ENCODE results near the gene GRID1. TPM values are rescaled to one million over a fixed set of nuclear protein-coding genes. Genes with fewer than 3 reads are reported as not detected.
A peak's percentile ranks its signal among the peaks of the same experiment; 100 is the strongest.

GRID1 gene
- total RNA-seq, 1 donor from 2014 or later = 0.68 TPM

GRCh38 chr10:86265236-86265894 lies 101.2 kb downstream of the GRID1 start:
- no peak for ATAC-seq

- no peak for ATAC-seq
Measured at GRCh38 chr10:86264481-86265231, 101.9 kb downstream of the GRID1 start.

- no peak for ATAC-seq
Measured at GRCh38 chr10:86263907-86264306, 102.7 kb downstream of the GRID1 start.

GRCh38 chr10:86263209-86263608 lies 103.4 kb downstream of the GRID1 start:
- ATAC-seq = no peak

- no peak for ATAC-seq
Measured at GRCh38 chr10:86262688-86263181, 103.9 kb downstream of the GRID1 start.

- peak; percentile 80 for ATAC-seq
Measured at GRCh38 chr10:86261941-86262687, 104.5 kb downstream of the GRID1 start.

GRCh38 chr10:86261470-86261869 lies 105.1 kb downstream of the GRID1 start:
- no peak for ATAC-seq

- no peak for ATAC-seq
Measured at GRCh38 chr10:86260564-86260963, 106.0 kb downstream of the GRID1 start.

- no peak for ATAC-seq
Measured at GRCh38 chr10:86259901-86260562, 106.6 kb downstream of the GRID1 start.

GRCh38 chr10:86258941-86259340 lies 107.7 kb downstream of the GRID1 start:
- no peak for ATAC-seq

GRCh38 chr10:86258499-86258898 lies 108.1 kb downstream of the GRID1 start:
- no peak for ATAC-seq

GRCh38 chr10:86257683-86258082 lies 108.9 kb downstream of the GRID1 start:
- ATAC-seq = no peak

- no peak for ATAC-seq
Measured at GRCh38 chr10:86256690-86257315, 109.8 kb downstream of the GRID1 start.

- no peak for ATAC-seq
Measured at GRCh38 chr10:86255405-86256251, 111.0 kb downstream of the GRID1 start.

- peak; percentile 98 for ATAC-seq
Measured at GRCh38 chr10:86254526-86255174, 111.9 kb downstream of the GRID1 start.

GRCh38 chr10:86254081-86254480 lies 112.5 kb downstream of the GRID1 start:
- peak; percentile 42 for ATAC-seq

- ATAC-seq = peak; percentile 62
Measured at GRCh38 chr10:86253091-86254072, 113.2 kb downstream of the GRID1 start.

GRCh38 chr10:86252556-86252955 lies 114.0 kb downstream of the GRID1 start:
- ATAC-seq = no peak

GRCh38 chr10:86252079-86252478 lies 114.5 kb downstream of the GRID1 start:
- no peak for ATAC-seq
